Left renal cortex interstitium (tissue), 4 donors: ENCODE data around the gene IFNAR1. TPM values are rescaled to one million over a fixed set of nuclear protein-coding genes. Genes with fewer than 3 reads are reported as not detected.
"Not testable (repeated sequence)": the region's sequence is repeated elsewhere in the genome, so short reads cannot be mapped to it uniquely, and the experiment has no call there.

Source experiments
- DNase-seq, 4 donors: peaks; one replicate each; pipeline ENCODE4 v3.0.0-alpha.2; 2013; ENCODE audit warnings: low read depth in 4 of 4, low spot score in 2 of 4, missing footprints in 1 of 4
- polyA plus RNA-seq, 4 donors: library from polyadenylated mRNA; unstranded; fragments of 120-200 nt; gene quantifications; one replicate each; pipeline ENCODE4 v1.2.1, GENCODE V29; 2013; ENCODE audit not compliant: insufficient read length in 4 of 4

Gene IFNAR1
- polyA plus RNA-seq, 4 donors = 33.2 to 37.2 (median 36.5) TPM

DNA sequence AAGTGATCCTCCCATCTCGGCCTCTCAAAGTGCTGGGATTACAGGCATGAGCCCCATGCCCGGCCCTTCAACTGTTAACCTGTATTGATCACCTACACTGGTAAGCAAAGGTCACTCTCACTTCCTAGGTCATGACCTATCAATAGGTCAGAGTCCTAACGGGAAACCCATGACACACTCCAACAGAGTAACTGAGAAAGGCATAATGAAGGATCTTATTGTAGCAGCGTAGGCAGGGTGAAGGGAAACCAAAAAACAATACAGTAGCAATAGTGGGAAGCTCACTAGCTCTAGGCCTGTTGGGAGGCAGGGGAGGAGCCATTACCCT lies 19.5 kb upstream of the IFNAR1 start:
- no peak for DNase-seq

DNA sequence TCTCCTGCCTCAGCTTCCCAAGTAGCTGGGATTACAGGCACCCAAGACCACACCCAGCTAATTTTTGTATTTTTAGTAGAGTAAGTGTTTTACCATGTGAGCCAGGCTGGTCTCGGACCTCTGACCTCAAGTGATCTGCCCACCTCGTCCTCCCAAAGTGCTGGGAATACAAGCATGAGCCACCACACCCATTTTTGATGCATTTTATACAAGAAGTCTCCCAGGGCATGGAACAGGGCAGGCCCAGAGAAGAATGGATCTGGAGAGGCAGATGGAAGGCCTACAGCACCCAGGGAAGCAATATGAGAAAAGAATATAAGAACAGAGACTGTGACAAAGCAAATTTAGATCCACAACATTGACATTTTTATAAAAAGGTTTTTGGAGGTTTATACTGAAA lies 18.8 kb upstream of the IFNAR1 start:
- DNase-seq = no peak

DNA sequence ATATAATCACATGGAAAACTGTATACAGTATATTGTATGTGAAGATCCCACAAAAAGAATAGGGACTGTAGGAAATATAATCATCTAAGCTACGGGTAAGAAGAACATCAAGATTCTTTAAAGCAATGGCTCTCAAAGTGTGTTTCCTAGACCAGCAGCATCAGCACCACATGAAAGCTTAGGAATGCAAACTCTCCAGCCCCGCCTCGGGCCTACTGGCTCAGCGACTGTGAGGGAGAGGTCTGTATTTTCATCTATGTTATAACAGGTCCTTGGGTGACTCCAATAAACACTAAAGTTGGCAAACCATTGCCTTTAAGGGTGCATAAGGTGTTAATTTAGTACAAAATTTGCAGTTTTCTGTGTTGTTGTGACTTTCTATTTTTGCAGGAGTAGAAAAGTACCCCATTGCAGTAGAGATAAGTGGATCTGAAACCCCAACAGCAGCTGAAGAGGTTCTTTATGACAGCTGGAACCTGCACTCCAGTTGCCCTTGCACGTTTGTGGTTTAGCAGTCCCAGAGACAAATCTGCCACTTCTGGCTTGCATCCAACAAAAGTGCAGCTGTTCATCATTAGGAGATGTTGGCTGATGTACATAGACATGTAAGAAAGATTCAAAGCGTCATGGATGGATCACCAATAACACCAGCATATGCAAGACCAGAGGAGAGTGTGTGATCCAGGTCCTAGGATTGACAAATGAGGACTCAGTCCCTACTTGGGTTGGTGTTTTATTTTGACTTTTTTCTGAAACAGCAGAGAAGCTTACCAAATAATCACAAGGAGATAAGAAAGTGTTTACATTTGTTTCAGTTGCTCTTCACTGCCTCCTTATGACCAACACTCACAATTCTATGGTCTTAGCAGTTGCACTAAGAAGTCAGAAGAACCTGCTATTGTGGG lies 15.9 kb upstream of the IFNAR1 start:
- no peak for DNase-seq

DNA sequence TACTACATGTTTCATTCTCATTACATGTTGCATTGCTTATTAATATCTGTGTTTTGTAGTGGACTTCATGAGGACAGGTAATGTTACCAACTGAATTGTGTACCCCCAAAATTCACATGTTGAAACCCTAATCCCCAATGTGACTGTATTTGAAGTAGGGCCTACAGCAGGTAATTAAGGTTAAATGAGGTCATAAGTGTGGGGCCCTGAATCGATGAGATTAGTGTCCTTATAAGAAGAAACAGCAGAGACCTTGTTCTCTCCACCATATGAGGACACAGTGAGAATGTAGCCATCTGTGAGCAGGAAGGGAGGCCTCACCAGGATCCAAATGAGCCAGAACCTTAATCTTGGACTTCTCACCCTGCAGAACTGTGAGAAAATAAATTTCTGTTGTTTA lies 15.0 kb upstream of the IFNAR1 start:
- no peak for DNase-seq

DNA sequence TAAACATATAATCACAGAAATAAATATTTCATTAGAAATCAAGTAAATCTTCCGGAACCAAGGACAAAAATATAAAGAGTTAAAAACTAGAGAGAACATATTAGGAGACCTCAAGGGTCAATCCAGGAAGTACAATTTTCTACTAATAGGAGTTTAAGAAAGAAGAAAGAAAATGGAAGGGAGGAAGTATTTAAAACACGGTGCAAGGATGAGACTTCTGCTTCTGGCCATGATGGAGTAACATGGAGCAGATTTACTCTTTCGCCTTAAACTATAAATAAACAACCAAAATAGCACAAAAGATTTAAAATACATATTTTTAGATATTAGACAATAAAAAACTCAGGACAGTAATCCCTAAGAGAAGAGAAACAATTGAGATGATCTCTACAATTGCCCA lies 12.6 kb upstream of the IFNAR1 start:
- no peak for DNase-seq

DNA sequence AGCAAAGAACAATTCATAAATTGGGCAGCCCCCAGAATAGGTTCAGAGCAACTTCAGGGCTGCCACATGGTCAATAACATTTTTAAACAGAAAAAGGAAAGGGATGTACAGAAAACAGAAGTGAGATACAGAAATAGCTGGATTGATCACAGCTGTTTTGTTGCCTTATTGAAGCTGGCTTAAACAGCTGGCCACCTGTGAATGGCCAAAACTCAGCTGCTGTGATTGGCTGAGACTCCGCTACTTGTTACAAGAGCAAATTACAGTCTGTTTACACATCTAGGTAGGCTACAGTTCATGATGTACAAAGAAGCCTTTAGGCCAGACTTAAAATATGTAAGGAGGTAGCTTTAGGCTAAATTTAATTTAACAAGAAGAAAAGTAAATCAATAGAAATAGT lies 11.6 kb upstream of the IFNAR1 start:
- DNase-seq = no peak

DNA sequence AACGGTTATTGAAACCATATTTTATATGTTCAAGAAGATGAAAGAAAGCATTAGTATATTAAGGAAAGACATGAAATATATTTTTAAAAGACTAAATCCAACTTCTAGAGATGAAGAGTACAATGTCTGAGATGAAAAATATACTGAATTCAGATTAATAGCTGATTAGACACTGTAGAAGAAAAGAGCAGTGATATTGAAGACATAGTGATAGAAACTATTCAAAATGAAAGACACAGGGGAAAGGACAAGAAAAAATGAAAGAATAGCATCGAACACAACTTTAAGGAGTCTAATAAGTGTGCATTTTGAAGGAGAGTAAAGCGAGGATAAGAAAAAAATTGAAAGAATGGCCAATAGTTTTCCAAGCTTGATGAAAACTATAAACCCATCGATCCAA lies 11.2 kb upstream of the IFNAR1 start:
- no peak for DNase-seq

DNA sequence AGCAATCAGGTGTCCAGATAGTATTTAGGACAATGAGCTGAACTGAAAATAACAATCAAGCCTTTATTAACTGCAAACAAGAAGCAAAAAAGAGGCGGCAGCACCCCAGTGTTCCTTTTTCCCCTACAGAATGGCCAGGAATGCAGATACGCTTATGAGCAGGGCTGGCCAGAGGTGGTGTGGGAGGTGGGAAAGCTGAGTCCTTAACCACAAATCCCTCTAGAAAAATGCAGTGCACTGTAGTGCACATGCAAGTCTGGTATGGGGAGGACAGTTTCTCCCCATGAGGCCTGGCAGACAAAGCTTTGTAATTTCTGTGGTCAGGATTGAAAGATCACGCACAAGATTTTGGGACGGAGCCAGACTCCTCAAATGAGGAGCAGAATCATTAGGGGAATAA lies 10.7 kb upstream of the IFNAR1 start:
- DNase-seq = no peak

DNA sequence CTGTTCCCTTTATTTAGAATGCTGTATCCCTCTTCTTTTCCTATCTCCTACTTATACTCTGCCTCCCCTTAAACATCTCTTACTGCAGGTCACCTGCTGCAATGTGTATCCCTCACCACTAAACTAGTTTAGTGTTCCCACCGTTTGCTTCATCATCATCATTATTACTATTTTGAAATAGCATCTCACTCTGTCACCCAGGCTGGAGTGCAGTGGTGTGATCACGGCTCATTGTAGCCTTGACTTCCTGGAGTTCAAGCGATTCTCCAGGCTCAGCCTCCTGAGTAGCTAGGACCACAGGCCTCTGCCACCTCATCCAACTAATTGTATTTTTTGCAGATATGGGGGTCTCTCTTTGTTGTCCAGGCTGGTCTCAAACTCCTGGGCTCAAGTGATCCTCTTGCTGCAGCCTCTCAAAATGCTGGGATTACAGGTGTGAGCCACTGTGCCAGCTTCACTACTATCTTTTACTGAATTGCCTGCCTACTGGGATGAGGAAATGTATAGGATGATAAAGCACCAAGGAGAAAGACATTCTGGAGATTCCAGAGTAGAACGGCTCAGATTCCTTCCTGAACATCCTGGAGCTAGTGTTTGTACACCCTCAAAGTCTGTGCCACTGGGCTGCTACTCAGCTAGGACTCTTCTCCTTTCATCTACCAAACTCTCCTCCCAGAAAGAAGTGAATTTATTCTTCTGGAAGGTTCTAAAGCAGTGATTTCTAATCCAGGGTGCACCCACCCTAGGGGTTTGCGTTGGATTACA lies 8.6 kb upstream of the IFNAR1 start:
- DNase-seq = no peak

DNA sequence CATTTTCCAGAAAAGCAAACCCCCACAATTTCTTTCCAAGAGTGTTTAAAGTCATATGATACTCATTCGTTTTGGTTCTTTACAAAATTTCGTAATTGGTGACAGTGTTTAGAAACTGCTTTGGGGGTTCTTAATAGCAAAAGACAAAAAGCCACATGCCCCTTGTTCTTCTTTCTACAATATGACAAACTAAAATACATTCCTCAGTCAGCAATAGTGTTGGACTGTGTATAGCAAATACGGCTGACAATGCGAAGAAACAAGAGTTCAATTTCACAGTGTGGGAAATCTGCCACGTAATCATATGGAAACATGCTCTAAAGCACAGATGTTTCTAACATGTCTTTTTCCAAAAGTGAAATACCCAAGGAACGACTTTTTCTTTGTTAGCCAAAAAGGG lies 7.6 kb upstream of the IFNAR1 start:
- DNase-seq = no peak

DNA sequence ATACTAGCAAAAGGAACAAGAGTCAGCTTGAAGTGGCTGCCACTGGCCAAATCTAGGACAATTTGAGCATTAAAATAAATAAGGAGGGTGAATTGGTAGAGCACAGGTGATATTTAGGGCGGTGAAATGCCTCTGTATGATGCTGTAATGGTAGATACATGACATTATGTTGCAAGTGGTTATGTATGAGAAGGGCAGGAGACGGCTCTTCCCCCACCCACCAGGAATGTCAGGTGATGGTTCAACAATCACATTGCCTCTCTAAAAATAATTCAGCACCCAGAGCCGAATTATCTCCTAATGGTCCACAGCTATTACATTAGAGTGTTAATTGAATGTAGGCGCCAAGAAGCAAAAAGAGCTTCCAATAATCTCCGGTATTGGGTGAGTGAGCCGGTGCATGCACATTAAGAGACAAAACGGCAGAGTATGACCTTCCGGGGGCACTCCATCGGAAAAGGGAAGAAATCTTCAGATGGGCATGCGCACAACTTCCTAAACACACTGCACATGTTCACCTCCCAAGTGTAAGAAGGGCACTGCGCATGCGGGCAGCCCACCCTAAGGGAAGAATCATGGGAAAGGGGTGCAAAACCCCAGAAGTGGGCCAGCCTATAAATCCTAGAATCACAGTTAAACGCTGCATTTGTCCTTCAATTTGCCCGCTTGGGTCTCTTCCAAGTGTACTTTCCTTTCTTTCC lies 6.8 kb upstream of the IFNAR1 start:
- no peak for DNase-seq

DNA sequence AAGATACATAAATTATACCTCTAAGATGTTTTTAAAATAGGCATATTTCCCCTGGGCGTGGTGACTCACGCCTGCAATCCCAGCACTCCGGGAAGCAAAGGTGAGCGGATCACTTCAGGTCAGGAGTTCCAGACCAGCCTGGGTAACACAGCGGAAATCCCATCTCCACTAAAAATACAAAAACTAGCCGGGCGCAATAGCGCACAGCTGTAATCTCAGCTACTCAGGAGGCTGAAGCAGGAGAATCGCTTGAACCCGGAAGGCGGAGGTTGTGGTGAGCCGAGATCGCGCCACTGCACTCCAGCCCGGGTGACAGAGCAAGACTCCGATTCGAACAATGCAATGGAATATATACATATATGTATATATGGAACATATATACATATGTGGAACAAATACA lies 3.8 kb upstream of the IFNAR1 start:
- not testable (repeated sequence) for DNase-seq

DNA sequence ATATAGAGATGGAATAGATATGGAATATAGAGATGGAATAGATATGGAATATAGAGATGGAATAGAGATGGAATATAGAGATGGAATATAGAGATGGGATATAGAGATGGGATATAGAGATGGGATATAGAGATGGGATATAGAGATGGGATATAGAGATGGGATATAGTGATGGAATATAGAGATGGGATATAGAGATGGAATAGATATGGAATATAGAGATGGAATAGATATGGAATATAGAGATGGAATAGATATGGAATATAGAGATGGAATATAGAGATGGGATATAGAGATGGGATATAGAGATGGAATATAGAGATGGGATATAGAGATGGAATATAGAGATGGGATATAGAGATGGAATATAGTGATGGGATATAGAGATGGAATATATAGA lies 1.2 kb upstream of the IFNAR1 start:
- not testable (repeated sequence) for DNase-seq

DNA sequence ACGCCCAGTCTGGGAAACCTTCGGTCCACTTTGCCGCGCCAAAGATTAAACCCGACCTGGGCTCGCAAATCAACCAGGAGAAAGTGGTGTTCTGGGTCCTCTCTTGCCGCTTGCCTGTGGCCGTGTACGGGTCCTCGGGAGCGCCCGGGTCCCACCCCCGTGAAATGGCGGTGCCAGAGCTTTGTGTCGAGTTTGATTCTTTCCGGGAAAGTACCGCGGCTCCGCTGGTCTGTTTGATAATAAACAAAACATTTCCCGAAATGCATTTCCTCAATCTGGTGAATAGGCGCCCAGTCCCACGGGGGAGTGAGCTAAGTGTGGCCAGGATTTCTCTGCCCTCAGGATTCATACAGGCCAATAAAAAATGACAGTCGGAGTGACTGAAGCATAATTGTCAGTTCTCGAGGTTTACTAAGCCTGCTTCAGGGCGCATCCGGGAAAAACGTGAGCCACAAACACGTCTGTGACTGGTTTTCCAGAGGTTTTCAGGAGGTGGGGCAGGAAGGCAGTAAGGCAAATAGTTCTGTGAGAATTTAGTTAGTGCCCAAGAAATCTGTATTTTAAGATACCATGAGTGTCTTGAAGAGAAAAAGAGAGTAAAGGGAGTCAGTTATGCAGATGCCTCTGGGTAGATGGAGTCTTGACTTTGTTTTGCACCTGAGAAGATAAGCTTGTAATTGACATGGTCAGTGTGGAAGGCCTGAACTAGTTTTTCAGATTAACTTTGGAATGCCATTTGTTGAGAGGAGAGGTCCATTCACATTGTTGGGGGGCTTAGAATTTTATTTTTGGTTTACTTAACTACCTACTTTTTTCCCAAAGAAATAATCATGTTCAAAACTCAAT lies 675 bp downstream of the IFNAR1 start:
- peak; percentile 46 to 63 (median 53) for DNase-seq

DNA sequence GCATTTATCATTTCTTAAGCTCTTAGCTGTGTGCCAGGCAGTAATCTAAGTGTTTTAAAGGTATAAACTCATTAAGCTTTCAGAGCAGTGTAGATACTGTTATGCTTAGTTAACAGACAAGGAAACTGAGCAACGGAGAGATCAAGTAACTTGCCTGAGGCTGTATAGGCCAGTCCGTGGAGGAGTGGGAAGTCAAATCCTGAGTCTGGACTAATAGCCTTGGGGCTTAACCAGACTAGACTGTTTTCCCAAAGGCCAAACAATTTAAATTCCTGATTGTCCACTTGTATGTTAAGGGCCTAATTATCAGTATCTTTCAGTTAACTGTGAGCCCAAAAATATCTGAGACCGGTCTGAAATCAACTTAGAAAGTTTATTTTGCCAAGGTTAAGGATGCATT lies 2.6 kb downstream of the IFNAR1 start:
- no peak for DNase-seq

DNA sequence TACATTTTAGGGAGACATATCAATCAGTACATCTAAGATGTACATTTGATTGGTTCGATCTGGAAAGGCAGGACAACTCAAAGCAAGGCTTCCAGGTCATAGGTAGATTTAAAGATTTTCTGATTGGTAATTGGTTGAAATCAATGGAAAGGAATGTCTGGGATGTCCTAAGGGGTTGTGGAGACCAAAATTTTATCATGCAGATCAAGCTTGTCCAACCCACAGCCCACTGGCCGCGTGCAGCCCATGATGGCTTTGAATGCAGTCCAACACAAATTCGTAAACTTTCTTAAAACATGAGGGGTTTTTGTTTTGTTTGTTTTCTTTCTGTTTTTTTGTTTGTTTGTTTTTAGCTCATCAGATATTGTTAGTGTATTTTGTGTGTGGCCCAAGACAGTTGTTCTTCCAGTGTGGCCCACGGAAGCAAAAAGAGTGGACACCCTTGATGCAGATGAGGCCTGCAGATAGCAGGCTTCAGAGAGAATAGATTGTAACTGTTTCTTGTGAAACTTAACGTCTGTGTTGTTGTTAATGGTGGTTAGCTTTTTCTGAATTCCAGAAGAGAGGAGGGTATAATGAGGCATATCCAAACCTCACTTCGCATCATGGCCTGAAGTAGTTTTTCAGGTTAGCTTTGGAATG lies 3.1 kb downstream of the IFNAR1 start:
- no peak for DNase-seq

DNA sequence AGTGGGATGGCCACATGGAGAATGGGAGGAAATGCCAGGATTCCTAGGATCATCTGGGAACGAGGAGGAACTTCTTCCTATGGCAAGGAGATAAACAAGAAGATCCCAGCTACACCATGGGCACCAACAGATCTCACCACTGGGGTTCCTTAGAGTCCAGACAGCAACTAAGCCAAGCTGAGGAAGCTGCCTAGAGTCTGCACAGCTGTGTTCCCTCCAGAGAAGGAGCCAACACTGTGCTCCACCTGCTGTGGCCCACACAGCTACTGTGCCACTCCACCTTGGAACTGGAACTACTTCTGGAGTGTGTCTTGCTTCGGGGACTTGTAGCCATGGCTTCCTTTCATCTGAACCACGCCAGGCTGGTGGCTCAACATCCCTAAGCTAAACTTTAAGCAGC lies 6.0 kb downstream of the IFNAR1 start:
- no peak for DNase-seq

DNA sequence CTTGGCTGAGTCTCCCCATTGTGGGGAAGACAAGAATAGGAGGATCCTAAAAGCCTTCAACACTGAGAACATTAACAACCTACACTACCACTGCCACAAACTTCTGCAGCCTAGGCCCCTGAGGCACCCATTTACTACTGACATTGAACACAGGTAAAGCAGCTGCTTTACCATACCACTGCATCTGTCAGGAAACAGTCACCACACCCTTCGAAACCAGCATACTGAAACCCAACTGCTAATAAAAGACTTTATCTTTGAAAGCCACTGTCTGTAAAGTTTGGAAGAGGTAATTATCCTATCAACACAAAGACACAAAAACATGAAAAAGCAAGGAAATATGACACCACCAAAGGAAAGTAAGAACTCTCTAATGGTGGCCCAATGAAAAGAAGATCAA lies 7.4 kb downstream of the IFNAR1 start:
- no peak for DNase-seq

DNA sequence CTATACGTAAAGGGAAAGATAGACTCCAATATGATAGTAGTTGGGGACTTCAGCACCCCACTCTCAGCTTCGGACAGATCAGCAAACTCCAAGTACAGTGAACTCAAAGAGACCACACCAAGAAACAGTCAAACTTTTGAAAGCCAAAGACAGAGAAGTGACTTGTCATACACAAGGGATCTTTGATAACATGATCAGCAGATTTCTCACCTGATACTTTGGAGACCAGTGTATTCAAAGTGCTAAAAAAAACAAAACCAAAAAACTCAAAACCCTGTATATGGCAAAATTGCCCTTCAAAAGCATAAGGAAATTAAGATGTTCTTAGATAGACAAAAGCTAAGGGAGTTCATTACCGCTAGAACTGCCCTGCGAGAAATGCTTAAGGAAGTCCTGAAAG lies 9.4 kb downstream of the IFNAR1 start:
- DNase-seq = no peak

DNA sequence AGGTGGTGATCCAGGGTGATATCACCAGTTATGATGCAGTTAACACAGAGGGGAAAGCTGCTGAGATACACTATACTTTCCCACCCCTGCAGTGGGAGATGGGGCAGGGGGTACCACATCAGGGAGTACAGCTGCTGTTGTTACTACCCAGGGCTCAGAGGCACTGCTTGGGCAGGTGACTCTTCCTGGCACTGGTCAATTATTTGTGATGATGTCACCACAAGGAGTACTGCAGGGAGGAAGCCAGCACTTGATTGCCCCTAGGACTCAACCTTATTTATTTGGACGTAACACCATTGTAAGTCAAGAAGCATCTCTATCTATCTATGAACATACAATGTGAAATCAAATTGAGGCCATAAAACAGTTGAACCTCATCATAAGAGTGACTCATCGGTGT lies 10.1 kb downstream of the IFNAR1 start:
- DNase-seq = no peak
